Right kidney (tissue), 1 donor: ENCODE data around the gene CXXC5.

ENCODE experiments used
- DNase-seq: peaks from one replicate; pipeline ENCODE4 v3.0.0-alpha.2; 2016

Gene CXXC5

DNA sequence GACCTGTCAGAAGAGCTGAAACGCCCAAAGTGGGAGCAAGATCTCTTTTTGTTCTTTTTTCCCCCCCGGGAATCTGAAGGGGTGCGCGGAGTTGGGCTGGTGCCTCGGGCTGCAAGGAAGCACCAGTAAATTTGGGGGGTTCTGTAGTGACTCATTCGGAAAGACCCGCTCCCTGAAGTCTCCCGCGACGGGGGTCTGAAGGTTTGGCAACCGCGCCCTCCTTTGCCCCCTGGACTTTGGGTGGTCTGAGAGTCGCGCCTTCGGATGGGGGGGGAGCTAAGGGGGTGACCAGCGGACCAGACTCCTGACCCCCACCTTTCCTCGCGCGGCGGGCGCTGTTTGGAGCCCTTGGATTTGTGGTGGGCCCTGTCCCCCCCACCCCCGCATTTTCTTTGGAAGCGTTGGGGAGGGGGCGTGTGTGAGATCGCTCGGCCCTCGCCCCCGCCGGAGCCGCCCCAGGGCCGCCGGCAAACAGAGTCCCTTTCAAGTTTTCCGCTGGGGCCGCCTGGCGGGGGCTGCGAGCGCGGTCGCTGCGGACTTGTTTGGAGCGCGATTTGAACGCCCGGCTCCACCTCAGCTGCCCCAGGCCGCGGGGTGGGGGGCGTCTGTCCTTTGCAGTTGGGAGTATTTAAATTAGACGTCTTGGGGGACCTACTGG, 2.0 kb downstream of the CXXC5 start:
- peak; percentile 67 for DNase-seq

DNA sequence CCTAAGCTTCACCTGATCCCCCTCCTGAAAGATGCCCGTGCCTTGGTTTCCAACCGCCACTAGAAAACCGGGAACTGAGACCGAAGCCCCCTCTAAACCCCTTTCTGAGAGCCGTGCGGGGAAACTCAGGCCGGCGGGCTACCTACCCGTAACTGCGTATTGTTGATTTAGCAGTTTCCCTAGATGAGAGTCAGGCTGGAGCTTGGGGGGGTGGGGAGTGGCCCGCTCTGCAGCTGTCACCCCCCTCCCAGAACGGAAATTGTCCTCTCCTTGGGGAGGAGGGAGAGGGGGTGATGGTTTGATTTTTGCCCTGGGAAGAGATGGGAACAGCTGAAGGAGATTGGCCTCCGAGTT, 2.5 kb downstream of the CXXC5 start:
- peak; percentile 57 for DNase-seq

DNA sequence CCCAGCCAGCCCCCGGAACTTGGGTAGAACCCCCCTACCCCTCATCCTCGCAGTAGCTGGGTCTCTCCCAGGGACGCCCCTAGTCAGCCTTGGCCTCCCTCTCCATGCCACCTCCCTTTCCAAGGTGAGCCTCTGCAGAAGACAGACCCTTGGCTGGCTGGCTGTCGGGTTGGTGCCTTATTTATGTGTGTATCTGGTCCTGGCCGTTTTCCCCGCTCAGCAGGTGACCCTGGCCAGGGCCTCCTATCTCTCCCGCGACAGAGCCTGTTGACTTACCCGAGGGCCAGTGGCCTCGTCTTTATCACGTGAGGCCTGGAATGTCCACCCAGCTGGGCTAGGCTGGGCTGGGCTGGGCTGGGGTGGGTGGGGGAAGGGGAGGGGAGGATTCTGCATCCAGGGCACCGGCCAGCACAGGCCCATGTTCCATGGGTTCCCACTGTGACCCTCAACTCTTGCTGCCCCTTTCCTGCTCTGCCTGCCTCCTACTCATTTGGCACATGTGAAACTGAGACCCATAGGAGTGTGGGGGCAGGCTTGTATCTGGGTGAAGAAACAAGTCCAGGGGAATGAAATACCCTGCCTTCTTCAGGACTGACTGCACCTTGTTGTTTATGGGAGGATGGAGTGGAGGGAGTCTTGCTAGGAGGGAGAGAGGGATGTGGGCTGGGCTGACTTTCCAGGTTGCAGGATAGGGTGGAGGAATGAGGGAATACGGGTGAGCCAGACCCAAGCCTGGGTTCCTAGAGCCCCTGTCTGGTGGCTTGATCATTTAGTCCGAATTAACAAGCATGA, 3.1 kb downstream of the CXXC5 start:
- peak; percentile 65 for DNase-seq

DNA sequence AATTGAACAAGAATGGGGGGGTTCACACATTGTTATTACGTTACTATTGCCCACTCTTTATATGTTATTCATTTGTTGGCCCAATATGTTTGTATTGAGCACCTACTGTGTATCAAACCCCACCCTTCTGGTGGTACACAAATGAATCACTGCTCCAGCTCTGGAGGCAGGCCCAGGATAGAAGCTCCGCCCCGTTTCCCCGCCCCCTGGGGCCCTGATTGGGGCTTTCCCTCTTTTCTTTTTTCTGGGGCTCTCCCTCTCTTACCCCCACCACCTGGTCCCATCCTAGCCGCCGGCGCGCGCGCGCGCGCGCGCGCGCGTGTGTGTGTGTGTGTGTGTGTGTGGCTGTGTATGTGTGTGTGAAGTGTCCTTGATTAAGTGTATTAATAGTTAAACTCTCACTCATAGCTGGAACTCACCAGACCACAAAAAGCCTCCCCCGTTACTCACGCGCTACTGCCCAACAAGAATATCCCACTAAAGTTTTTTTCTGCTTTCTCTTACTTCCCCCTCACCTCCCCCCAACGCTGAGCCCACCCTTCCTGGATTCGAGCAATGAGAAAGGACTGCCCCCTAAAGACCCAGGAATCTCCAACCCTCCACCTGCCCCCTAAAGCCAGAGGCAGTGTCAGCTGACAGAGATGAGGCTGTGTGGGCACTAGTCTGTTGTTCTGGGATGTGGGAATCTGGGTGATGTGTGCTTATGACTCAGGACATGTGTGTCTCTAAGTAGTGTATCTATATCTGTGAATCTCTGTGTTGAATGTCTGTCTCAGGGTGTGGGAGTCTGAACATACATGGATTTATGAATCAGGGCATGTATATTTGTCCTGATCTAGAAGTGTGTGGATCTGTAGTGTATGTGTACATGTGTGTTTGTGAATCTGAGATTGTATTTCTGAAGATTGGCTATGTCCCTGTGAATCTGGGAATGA, 4.0 kb downstream of the CXXC5 start:
- DNase-seq, result peak; percentile 93

DNA sequence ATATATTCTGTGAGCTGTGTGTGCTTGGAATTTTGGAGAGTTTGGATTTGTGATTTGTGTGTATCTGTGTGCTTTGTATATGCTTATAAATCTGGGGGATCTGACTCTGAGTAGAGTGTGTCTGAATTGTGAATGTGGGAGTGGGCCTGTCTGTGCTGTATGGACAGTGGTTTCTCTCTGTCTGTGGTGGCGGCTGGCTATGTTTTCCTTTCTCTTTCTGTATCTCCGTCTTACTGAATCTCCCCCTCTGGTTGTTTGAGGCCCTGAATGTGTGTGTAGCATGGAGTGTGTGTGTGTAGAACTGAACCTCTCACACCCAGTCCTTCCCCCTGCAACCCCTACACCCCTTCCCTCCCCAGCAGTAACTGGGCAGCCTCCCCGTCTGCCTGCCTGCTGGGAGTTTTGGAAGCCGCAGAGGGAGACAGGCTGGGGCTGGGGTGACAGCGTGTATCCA, 4.7 kb downstream of the CXXC5 start:
- no peak for DNase-seq

DNA sequence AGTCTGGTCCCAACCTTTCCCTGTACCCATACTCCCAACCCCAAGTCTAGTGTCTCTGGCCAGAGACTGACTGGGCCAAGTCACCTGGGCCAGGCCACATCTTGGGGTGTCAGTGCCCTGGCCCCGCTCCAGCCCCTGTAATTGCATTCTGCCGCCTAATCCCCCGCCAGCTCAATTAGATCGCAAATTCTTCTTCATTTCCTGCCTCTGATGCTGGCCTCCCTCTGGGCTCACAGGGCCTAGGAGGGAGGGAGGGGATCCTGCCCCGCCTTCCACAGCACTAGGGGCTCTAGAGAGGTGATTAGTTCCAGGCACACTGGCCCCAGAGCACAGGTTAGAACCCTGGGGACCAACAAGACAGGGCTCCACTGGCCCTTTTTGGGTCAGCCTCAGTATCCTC, 5.5 kb downstream of the CXXC5 start:
- DNase-seq, result no peak

DNA sequence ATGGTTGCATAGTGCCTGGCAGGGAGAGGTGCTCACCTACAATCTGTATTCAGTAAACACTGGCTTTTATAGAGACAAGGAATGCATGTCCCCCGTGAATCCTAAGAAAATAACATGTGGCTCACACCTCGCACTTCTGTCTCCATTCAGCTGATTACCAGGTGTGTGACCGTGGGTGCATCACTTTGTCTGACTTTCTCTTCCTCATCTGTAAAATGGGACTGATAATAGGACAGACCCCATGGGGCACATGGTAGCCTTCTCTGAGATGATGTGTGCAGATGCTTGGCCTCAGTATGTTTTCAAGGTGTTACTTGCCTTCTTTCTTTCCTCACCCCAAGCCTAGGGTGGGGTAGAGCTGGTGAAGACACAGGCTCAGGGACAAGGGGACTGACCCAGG, 6.3 kb downstream of the CXXC5 start:
- no peak for DNase-seq

DNA sequence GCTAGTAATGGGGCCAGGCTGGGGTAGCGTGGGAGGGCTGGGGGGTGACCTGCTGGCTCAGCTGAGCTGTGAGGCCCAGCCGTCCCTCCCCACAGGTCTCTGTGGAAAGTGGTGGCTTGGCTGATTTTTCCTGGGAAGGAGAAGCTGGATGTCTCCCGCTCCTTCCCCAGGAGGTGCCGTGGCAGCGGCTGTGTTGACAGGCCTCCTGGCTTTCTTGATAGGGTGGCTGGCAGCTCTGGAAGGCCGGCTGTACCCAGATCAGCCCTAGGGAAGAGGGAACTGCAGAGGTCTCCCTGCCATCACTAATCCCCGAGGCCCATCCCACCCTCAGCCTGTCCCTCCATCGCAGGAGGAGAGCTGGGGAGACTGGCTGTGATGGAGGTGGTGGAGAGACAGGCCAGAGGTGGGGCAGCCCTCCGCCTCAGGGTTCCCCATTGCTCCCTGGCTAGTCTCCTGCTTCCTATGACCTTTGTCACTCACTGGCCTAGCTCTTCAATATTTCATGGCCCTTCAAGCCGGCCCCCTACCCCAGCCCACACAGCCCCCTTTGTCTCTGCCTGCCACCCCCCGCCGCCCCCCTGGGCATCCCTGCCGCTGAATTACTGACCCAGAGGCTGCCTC, 6.8 kb downstream of the CXXC5 start:
- no peak for DNase-seq

DNA sequence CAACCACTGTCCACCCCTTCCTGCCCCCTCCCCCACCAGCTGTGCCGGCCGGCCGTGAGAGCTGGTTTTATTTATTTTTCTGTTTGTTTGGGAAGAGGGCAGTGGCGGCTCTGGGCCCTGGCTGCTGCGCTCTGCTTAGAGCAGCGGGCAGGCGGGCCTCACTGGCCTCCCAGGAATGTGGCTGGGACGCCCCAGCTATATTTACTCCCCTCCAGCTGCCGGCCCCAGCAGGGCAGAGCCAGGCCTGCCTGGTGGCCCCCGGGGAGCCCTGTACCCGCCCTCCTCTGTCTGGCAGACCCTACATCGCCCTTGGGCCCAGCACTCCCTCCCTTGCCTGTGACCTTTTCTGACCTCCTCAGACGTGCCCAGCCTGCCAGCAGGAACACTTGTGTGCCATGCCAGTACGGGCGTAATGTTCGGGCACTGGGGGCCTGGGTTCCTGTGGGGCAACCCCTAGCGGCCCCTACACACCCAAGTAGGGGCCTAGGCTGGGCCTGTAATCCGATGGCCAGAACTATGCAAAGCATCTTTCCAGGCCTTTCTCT, 7.7 kb downstream of the CXXC5 start:
- peak; percentile 57 for DNase-seq

DNA sequence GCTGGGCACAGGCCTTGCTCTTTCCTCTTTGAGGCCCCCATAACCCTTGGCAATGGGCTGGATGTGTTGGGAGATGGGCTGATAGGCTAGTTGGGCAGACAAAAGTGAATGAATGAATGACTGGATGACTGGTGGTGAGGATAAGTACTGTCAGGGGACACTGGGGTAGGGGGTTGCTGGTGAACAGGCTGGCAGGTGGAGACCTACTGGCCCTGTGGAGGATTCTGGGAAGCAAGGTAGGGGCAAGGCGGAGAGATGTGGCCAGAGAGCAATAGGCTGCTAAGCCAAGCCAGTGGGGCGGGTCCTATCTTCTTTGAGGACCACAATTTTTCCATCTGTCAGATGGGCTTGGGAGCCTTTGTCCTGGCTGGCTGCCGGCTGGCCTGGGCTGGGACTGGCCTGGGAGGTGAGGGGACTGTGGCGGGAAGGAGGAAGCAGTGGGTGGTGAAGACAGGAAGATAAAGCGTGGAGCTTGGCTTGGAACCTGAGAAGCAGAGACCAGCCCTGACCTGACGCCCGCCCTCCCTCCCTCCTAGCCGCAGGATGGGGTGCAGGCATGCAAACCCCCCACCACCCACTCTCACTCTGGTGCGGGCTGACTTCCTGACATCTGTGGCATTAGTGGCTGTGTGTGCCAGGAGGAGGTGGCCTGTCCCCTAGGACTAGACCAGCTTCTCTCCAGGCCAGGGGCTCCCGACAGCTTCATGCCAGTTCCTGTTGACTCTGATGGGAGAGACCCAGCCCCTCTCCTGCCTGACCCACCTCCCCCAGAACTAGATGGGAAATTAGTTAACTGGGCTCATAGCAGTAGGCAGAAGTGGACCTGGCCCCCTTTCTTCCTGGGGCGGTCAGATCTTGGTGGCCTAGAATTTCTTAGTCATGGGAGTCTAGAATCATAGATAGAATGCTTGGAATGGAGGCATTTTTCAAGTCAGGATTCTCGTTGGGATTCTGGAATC, 9.5 kb downstream of the CXXC5 start:
- no peak for DNase-seq

DNA sequence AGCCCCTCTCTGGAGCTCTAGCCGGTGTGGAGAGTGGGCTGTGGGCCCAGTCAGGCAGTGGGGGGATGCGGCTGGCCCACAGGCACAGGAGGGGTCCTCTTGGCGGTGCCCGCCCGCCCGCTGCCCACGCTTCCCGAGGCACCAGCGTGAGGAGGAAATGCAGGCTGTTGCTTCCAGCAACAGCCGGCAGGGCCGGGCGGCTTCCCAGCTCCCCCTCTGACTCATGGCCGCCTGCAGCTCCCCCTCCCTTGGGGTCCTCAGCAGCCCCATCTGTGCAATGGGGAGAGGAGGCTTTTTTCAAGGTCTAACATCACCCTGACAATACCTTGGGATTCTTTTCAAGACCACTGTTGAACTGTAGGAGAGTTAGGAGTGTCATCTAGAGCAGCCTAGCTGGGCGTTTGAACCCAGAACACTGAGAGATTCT, 10.4 kb downstream of the CXXC5 start:
- no peak for DNase-seq

DNA sequence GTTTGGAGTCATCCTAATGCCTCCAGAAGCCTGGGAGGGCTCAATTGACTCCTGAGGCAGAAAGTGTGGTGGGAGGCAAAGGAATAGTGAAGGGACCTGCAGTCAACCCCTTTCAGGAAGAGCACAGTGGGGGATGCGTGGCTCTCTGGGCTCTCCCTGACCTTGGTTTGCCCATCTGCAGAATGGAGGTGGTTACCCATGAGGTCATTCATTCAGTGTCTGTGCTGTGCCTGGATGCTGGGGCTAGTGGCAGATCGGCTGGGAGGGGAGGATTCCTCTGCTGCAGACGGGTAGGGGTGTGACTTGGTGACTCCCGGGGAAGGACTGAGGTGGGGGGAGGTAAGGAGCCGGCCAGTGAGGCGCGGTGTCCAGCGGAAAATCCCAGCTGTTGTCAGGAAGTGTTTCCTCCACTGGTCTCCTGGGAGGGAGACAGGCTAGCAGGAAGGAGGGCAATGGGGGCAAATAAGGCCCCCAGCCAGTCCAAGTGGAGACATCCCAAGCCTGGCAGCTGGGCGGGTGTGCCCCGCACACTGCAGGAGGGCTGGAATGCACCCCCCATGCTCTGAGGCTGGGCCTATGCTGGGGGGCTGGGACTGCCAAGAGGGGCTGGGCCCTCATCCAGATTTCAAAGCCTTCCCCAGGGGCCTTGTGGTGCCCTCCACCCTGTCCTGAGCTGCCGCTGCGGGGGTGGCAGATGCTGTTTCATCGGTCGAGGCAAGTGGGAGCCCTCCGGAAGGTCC, 10.9 kb downstream of the CXXC5 start:
- peak; percentile 49 for DNase-seq

DNA sequence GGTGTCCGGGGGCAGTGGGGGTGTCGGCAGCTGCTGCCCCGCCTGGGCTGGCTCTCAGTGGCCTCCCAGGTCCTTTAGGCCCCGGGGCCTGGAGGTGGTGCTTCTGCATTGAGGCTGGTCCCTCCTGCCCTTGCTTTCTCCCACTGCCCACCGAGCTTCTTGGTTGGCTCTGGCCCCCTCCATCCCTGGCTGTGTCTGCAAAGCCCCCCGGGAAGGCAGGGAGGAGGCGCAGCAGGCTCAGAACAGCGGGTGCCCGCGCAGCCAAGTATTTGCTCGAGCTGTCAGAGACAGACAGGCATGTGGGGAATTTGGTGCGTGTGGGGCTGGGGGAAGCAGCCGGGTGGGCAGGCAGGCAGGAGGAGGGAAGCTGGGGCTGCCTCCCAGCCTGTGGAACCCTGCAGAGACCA, 11.5 kb downstream of the CXXC5 start:
- no peak for DNase-seq

DNA sequence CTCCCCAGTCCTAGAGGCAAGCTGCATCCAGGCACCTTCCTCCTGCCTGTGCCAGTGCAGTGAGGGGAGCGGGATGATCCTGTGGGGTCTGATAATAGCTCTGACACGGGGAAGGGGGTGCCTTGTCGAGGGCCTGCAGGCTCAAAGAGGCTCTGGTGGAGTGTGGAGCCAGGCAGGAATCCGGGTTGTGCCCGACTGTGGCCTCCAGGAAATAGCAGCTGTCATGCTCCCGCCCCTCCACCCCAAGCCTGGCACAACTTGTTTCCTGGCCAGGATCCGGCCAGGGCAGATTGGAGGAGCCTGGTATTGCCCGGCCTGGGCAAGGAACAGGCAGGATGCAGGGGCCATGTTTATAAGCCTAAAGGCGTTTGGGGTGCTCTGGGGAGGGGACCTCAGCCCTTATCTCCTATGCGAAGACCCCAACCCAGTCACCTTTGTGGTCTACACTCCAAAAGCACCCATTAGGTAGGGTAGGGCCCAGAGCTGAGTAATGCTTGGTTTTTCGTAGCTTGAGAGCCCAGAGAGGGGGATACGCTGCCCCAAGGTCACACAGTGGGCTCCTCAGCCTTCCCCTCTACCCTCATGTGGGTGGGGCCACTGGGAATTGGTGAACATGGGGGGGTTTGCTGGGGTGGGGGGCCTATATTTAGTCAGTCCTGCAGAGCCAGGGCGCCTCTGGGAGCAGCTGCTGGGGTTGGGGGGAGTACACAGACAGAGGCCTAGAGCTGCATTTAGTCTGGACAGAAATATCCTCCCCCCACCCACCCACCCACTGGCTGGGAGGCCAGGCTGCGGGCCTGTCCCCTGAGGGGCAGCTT, 12.2 kb downstream of the CXXC5 start:
- no peak for DNase-seq

DNA sequence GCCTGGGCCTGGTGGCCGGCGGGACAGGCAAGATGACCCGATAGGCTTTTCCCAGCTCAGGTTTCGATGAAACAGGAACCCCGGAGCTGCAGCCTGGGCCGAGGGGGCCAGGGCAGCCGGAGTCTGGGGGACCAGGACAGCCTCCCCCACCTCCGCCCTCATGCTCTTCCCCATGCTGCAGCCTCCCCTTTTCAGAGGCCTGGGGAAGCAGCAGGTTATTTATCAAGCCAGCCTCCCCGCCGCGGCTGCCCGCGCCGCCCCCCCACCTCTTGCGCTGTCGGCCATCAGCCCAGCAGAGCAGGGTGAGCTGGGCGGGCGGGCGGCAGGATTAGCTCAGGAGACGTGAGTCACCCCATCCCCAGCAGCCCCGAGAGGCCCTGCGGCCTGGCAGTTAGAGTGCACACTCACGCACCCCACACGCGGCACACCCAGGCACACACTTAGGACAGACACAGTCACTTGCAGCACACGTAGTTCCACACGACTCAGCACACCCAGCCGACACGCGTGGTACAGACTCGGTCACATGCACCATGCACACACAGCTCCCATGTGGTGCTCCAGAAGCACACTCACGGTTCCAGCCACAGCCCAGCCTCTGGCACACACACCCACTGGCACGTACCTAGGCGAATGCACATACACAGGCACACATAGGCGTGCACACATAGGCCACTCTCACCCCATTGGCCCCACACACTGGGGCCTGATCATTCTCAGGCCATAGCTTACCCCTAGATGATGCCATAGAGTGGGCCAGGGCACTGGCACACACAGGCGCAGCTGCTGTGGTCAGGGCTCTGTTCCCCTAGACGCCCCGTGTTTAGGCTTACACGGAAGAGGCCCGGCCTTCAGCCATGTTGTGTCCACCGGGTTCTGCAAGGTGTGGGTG, 13.0 kb downstream of the CXXC5 start:
- DNase-seq, result peak; percentile 70

DNA sequence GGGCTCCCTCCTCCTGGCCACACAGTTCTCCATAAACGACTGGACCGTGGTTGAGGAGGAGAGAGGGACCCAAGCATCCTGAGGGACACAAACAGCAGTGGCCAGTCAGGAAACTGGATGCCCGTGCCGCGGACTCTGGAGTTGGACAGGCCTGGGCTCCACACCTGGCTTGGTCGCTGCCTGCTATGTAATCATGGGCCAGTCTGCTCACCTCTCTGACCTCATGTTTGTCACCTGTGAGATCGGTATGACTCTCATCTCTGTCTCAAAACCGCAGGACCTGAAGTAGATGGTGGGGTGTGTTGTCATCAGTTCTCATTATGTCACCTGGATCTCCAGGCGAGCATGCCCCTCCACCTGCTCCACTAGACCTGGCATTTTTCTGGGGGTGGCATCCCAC, 14.5 kb downstream of the CXXC5 start:
- DNase-seq, result no peak

DNA sequence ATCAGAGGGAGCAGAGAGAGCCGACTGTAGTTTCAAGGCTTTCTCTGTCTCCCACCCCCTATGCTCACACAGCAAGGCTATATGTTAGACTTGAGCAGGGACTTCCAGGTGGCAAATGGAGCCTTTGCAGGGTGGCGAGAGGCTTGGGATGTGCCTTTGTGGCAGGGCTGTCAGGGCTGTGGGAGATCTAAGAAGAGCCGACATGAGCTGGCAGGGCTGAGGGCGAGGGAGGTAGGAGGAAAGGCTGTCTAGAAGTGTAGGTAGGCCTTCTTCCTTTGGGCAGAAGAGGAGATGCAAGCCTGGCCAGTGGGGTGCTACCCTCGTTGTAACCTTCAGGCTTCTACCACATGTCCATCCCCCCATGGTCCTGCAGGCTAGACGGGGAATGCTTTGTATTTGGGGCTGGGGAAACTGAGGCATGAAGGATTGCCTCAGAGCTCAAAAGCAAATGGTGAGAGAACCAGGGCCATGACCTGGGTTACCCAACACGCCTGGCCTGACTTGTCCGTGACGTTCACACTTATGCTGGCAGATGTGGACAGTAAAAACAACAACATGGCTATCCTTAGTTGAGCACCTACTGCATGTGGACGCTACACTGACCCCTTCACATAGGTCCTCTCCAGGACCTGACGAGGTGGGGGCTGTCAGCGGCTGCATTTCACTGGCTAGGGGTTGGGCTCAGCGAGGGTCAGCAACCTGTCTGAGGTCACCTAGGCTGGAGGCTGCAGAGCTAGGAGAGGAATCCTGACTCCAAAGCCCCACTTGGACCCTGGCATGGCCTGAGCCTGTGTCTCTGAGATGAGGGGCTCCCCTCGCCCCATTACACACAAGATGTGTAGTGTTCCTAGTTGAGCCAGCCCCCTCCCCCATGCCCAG, 15.3 kb downstream of the CXXC5 start:
- no peak for DNase-seq
